HL-60 (cell line): ENCODE results near the gene NPAS2.

Source experiments
- POLR2AphosphoS5 ChIP-seq: IDR thresholded peaks from 2 replicates; pipeline ENCODE4 v1.6.1; 2012; ENCODE audit warnings: low read depth
- TF ChIP-seq, protein P1 (sequence below): IDR thresholded peaks from one replicate; pipeline ENCODE4 v1.5.1; 2011; ENCODE audit warnings: low read length, control low read depth, inconsistent platforms; ENCODE audit not compliant: insufficient read depth

DNA sequence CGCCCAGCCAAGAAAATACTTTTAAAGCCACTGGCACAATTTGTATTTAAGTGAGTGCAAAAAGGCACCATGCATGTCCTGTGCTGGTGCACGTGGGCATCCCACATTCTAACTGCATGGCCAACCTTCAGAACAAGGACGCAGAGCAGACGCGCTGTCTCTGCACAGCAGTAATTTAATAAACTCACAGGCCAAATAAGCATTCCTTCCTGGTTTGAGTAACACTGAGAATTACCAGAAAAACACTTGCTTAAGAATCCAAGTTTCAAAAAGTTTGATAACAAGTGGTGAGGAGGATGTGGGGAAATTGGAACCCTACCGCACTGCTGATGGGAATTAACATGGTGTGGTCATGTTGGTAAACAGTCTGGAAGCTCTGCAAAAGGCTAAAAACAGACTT lies 220.8 kb downstream of the NPAS2 start:
- TF ChIP-seq, protein P1, sequence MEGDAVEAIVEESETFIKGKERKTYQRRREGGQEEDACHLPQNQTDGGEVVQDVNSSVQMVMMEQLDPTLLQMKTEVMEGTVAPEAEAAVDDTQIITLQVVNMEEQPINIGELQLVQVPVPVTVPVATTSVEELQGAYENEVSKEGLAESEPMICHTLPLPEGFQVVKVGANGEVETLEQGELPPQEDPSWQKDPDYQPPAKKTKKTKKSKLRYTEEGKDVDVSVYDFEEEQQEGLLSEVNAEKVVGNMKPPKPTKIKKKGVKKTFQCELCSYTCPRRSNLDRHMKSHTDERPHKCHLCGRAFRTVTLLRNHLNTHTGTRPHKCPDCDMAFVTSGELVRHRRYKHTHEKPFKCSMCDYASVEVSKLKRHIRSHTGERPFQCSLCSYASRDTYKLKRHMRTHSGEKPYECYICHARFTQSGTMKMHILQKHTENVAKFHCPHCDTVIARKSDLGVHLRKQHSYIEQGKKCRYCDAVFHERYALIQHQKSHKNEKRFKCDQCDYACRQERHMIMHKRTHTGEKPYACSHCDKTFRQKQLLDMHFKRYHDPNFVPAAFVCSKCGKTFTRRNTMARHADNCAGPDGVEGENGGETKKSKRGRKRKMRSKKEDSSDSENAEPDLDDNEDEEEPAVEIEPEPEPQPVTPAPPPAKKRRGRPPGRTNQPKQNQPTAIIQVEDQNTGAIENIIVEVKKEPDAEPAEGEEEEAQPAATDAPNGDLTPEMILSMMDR: no peak
- TF ChIP-seq POLR2AphosphoS5: no peak
